H1 (cell line): ENCODE data around the gene CAPN7. TPM values are rescaled to one million over a fixed set of nuclear protein-coding genes. Genes with fewer than 3 reads are reported as not detected.

ENCODE experiments used
- CTCF ChIA-PET: fragments of 300-600 bp; sonication (Branson Sonifier 250); formaldehyde crosslinking; loops from one replicate; lab custom pipeline; 2021; ENCODE audit not compliant: partially characterized antibody; lab: Charles Lee
- POLR2A ChIA-PET: fragments of 300-600 bp; sonication (Branson Sonifier 250); formaldehyde crosslinking; loops from one replicate; lab custom pipeline; 2021; ENCODE audit warnings: inconsistent platforms; ENCODE audit not compliant: partially characterized antibody; lab: Charles Lee
- DNase-seq, 2 experiments: peaks; one replicate each; pipeline versions ENCODE4 v3.0.0 to v3.0.0-alpha.2; 2010 to 2022; ENCODE audit warnings: low spot score in 2 of 2, low read depth in 1 of 2, mixed read lengths in 1 of 2
- FAIRE-seq: peaks from 2 replicates; lab custom pipeline; 2011; peaks lifted over from hg19 to GRCh38; lab: Jason Lieb, UNC
- H2AFZ ChIP-seq: 2 replicates; pipeline ENCODE4 v1.8.1; 2012; ENCODE audit warnings: low read length, inconsistent platforms
- H2AK5ac ChIP-seq: 2 replicates; pipeline ENCODE4 v1.6.1; 2013; ENCODE audit warnings: low read depth, low read length
- H2BK120ac ChIP-seq: replicated peaks from 2 replicates; pipeline ENCODE3; 2013; ENCODE audit warnings: low read depth, low read length, inconsistent platforms
- H2BK12ac ChIP-seq: 2 replicates; pipeline ENCODE4 v1.6.1; 2013; ENCODE audit warnings: low read depth, low read length
- H2BK15ac ChIP-seq: 2 replicates; pipeline ENCODE4 v1.6.1; 2013; ENCODE audit warnings: low read length
- H2BK20ac ChIP-seq: 2 replicates; pipeline ENCODE4 v1.6.1; 2013; ENCODE audit warnings: low read length
- H2BK5ac ChIP-seq: 2 replicates; pipeline ENCODE4 v1.6.1; 2013; ENCODE audit warnings: low read depth, low read length
- H3K14ac ChIP-seq: 2 replicates; pipeline ENCODE4 v1.6.1; 2013; ENCODE audit warnings: inconsistent platforms; ENCODE audit not compliant: insufficient read length
- H3K18ac ChIP-seq: 2 replicates; pipeline ENCODE4 v1.6.1; 2013; ENCODE audit warnings: low read length; ENCODE audit errors: extremely low read depth
- H3K23ac ChIP-seq: 2 replicates; pipeline ENCODE4 v1.6.1; 2013; ENCODE audit warnings: inconsistent platforms; ENCODE audit not compliant: insufficient read length
- H3K23me2 ChIP-seq: 2 replicates; pipeline ENCODE4 v1.6.1; 2013; ENCODE audit warnings: low read depth, low read length
- H3K27ac ChIP-seq: 2 replicates; pipeline ENCODE4 v1.6.1; 2011; ENCODE audit warnings: low read depth, low read length, inconsistent platforms
- H3K27me3 ChIP-seq, 4 experiments: replicated peaks in 1 of 4; 1 replicate in 1 of 4; 2 replicates in 3 of 4; pipeline versions ENCODE4 v1.6.1 to v1.8.1; 2011 to 2013; ENCODE audit warnings: low read length in 3 of 4, mild to moderate bottlenecking in 3 of 4, inconsistent platforms in 2 of 4, mixed read lengths in 2 of 4, moderate library complexity in 1 of 4; ENCODE audit not compliant: control insufficient read depth in 3 of 4, insufficient read depth in 3 of 4; ENCODE audit errors: extremely low read depth in 1 of 4
- H3K36me3 ChIP-seq, 4 experiments: 2 replicates each; pipeline versions ENCODE4 v1.6.1 to v1.8.1; 2011 to 2013; ENCODE audit warnings: mild to moderate bottlenecking in 4 of 4, low read length in 3 of 4, moderate library complexity in 2 of 4, control low read depth in 1 of 4, inconsistent platforms in 1 of 4; ENCODE audit not compliant: insufficient read depth in 4 of 4, control insufficient read depth in 2 of 4
- H3K4ac ChIP-seq: replicated peaks from 2 replicates; pipeline ENCODE3; 2013; ENCODE audit warnings: low read length, low read depth, mixed read lengths, inconsistent platforms; ENCODE audit not compliant: insufficient read length
- H3K4me1 ChIP-seq, 4 experiments: replicated peaks in 1 of 4; 1 replicate in 1 of 4; 2 replicates in 3 of 4; pipeline versions ENCODE4 v1.6.1 to v1.8.1; 2011 to 2013; ENCODE audit warnings: low read length in 3 of 4, inconsistent platforms in 2 of 4, mixed read lengths in 1 of 4; ENCODE audit not compliant: insufficient read depth in 4 of 4, control insufficient read depth in 3 of 4
- H3K4me2 ChIP-seq, 2 experiments: 2 replicates each; pipeline versions ENCODE4 v1.6.1 to v1.8.1; 2011 to 2013; ENCODE audit warnings: low read depth in 2 of 2, low read length in 2 of 2, control low read depth in 1 of 2, inconsistent platforms in 1 of 2, mild to moderate bottlenecking in 1 of 2; ENCODE audit not compliant: insufficient read depth in 1 of 2
- H3K4me3 ChIP-seq, 4 experiments: fragments of 200-600, 300-600 bp in 1 of 4; sonication (generic), shearing (Covaris generic), sonication (Bioruptor Twin) in 1 of 4; 2 replicates each; pipeline versions ENCODE4 v1.5.1 to v1.8.1; 2011 to 2016; ENCODE audit warnings: low read length in 4 of 4, low read depth in 3 of 4, control low read depth in 2 of 4, inconsistent platforms in 2 of 4, mild to moderate bottlenecking in 2 of 4, mixed read lengths in 1 of 4, moderate library complexity in 1 of 4; ENCODE audit not compliant: insufficient read depth in 2 of 4; ENCODE audit errors: extremely low read depth in 1 of 4
- H3K56ac ChIP-seq: replicated peaks from 2 replicates; pipeline ENCODE3; 2013; ENCODE audit warnings: low read depth, mild to moderate bottlenecking, mixed read lengths, low read length, inconsistent platforms; ENCODE audit not compliant: insufficient read length
- H3K79me1 ChIP-seq: 2 replicates; pipeline ENCODE4 v1.6.1; 2013; ENCODE audit warnings: low read depth, low read length, control low read depth
- H3K79me2 ChIP-seq, 2 experiments: 2 replicates each; pipeline versions ENCODE4 v1.6.1 to v1.8.1; 2012 to 2013; ENCODE audit warnings: low read length in 2 of 2, mild to moderate bottlenecking in 2 of 2, inconsistent platforms in 1 of 2; ENCODE audit not compliant: insufficient read depth in 2 of 2, control insufficient read depth in 1 of 2
- H3K9ac ChIP-seq, 4 experiments: replicated peaks in 1 of 4; 1 replicate in 1 of 4; 2 replicates in 3 of 4; pipeline versions ENCODE4 v1.6.1 to v1.8.1; 2011 to 2013; ENCODE audit warnings: low read depth in 3 of 4, low read length in 3 of 4, control low read depth in 2 of 4, mild to moderate bottlenecking in 2 of 4, moderate library complexity in 2 of 4, inconsistent platforms in 1 of 4; ENCODE audit errors: extremely low read depth in 1 of 4
- H3K9me3 ChIP-seq, 2 experiments: 2 replicates each; pipeline versions ENCODE4 v1.6.1 to v1.8.1; 2012 to 2013; ENCODE audit warnings: mild to moderate bottlenecking in 2 of 2, moderate library complexity in 2 of 2, control low read depth in 1 of 2, inconsistent platforms in 1 of 2, low read depth in 1 of 2, low read length in 1 of 2, mixed read lengths in 1 of 2; ENCODE audit not compliant: insufficient read depth in 2 of 2
- H4K20me1 ChIP-seq, 2 experiments: replicated peaks in 1 of 2; 2 replicates each; pipeline versions ENCODE3 to v1.8.1; 2011 to 2013; ENCODE audit warnings: inconsistent platforms in 2 of 2, low read length in 2 of 2, mild to moderate bottlenecking in 1 of 2; ENCODE audit not compliant: insufficient read depth in 2 of 2, control insufficient read depth in 1 of 2
- H4K5ac ChIP-seq: 2 replicates; pipeline ENCODE4 v1.6.1; 2013; ENCODE audit warnings: low read length, low read depth, mixed read lengths, inconsistent platforms; ENCODE audit not compliant: insufficient read length
- H4K8ac ChIP-seq: 2 replicates; pipeline ENCODE4 v1.8.0; 2013; ENCODE audit warnings: mild to moderate bottlenecking, moderate library complexity, low read length, inconsistent platforms; ENCODE audit not compliant: insufficient read depth; ENCODE audit errors: extremely low read depth
- H4K91ac ChIP-seq: replicated peaks from 2 replicates; pipeline ENCODE3; 2013; ENCODE audit warnings: low read length, mixed read lengths, inconsistent platforms; ENCODE audit not compliant: insufficient read length
- EGR1 ChIP-seq: IDR thresholded peaks from 2 replicates; pipeline ENCODE4 v1.6.1; 2011; ENCODE audit warnings: low read depth, low read length, borderline replicate concordance
- NANOG ChIP-seq: IDR thresholded peaks from 2 replicates; pipeline ENCODE4 v1.6.1; 2011; ENCODE audit warnings: low read length, low read depth, mild to moderate bottlenecking, inconsistent platforms; ENCODE audit not compliant: insufficient read depth, poor library complexity, severe bottlenecking
- POLR2A ChIP-seq, 2 experiments: IDR thresholded peaks; 1 replicate in 1 of 2; 2 replicates in 1 of 2; pipeline ENCODE4 v1.6.1; 2011; ENCODE audit warnings: low read depth in 2 of 2, low read length in 2 of 2, mild to moderate bottlenecking in 2 of 2; ENCODE audit errors: control extremely low read depth in 1 of 2
- TAF7 ChIP-seq: optimal IDR thresholded peaks from 2 replicates; pipeline ENCODE3; 2011; ENCODE audit warnings: low read depth, mild to moderate bottlenecking, inconsistent platforms, low read length, moderate library complexity, borderline replicate concordance
- USF2 ChIP-seq: IDR thresholded peaks from 2 replicates; pipeline ENCODE4 v1.6.1; 2011; ENCODE audit warnings: low read length, improper control_type of control experiment
- WGBS, 2 experiments: shearing (Covaris generic) in 1 of 2; methylation state at CpG; one replicate each; pipeline versions ENCODE4 v1.1.6 to v1.1.7; 2013 to 2015; ENCODE audit warnings: low lambda C conversion rate in 2 of 2, mixed read lengths in 2 of 2, inconsistent platforms in 1 of 2, low coverage in 1 of 2, missing lambda C conversion rate in 1 of 2; ENCODE audit not compliant: insufficient replicate concordance in 2 of 2, insufficient coverage in 1 of 2, insufficient read length in 1 of 2; ENCODE audit errors: extremely low coverage in 1 of 2, missing lambda C conversion rate in 1 of 2; 5-methylcytosine and 5-hydroxymethylcytosine counted together
- polyA plus RNA-seq, 7 experiments: library from polyadenylated mRNA; depleted of rRNA in 3 of 7; stranded (reverse) in 5 of 7; unstranded in 2 of 7; fragments of >200 nt in 5 of 7; fragments of 200-250 nt in 2 of 7; gene quantifications; 1 replicate in 5 of 7; 2 replicates in 1 of 7; 4 replicates in 1 of 7; pipeline versions ENCODE4 v1.2.1 to v1.2.3, GENCODE V29; 2011 to 2013; ENCODE audit warnings: missing spikeins in 2 of 7, mixed read lengths in 2 of 7
- total RNA-seq: library from RNA; stranded (reverse); fragmentation: NEBNext Ultra II Directional; extraction: Animal tissue kit (Norgen Biotek cat#: 25700); gene quantifications from 2 replicates; pipeline ENCODE4 v1.2.1, GENCODE V29; 2021

CAPN7 gene
- total and polyA plus RNA-seq, 2 of the 8 experiments (the other 6 are each of a cell fraction or from before 2014, with no cell fraction given): 5.3 to 13.2 TPM

GRCh38 chr3:15280853-15281532 lies 74.9 kb downstream of the CAPN7 start:
- no peak overlapping the region for H2BK120ac ChIP-seq
- ChIA-PET POLR2A (interaction anchor here (1.9 kb wide), 1 partner anchor 12 kb away, joined by 4 read pairs; no protein-coding TSS in a partner anchor), CTCF (interaction anchor here (0.6 to 13.8 kb wide), 16 partner anchors 8 to 142 kb away, joined by 3 to 180 read pairs (median 4); partner anchors contain the start of gene SH3BP5)
- no peak overlapping the region; the same call in 1 of the 2 replicates for H4K8ac ChIP-seq
- no peak overlapping the region for H2AK5ac ChIP-seq
- H3K36me3 ChIP-seq: no peaks in the 10 kb centered on the region
- peaks cover 0 to 16% (median 5%) of the 10 kb centered on the region in 4 experiments; a peak in 4 of 7 replicates for H3K4me1 ChIP-seq
- peaks cover 2 to 8% of the 10 kb centered on the region in 2 experiments for H4K20me1 ChIP-seq
- H3K4me2 ChIP-seq: no peak overlapping the region
- H3K27me3 ChIP-seq: no peaks in the 10 kb centered on the region
- no peaks in the 10 kb centered on the region for H3K79me2 ChIP-seq
- no peak overlapping the region for H4K91ac ChIP-seq
- no peaks in the 10 kb centered on the region for H3K9me3 ChIP-seq
- WGBS, 2 experiments: 91% methylated on average over 10 of the region's 10 CpGs; no CpG with 5 or more reads in 1 of the 2 experiments
- H2BK20ac ChIP-seq: no peak overlapping the region
- TF ChIP-seq POLR2A (IDR thresholded peaks at IDR 0.05; ENCODE audit: control extremely low read depth in 1 of 2, low read depth in 2 of 2, low read length in 2 of 2) (no peak), NANOG (no peak), TAF7 (no peak), EGR1 (no peak), USF2 (no peak)
- H4K5ac ChIP-seq: no peak overlapping the region
- H3K4ac ChIP-seq: no peak overlapping the region
- no peak overlapping the region for H3K27ac ChIP-seq
- H3K23me2 ChIP-seq: no peaks in the 10 kb centered on the region
- H2BK15ac ChIP-seq: no peak overlapping the region
- peaks cover 3% of the 10 kb centered on the region for H3K79me1 ChIP-seq
- H3K23ac ChIP-seq: no peak overlapping the region
- no peak overlapping the region for H3K56ac ChIP-seq
- H3K14ac ChIP-seq: no peak overlapping the region
- 0 out of 2 replicates have a peak overlapping the region, but pooled peaks have one; percentile 17 for H2BK12ac ChIP-seq
- H3K4me3 ChIP-seq: no peak overlapping the region
- no peak overlapping the region for H3K18ac ChIP-seq
- no peak overlapping the region for H2BK5ac ChIP-seq
- no peak overlapping the region for H2AFZ ChIP-seq
- no peak overlapping the region for H3K9ac ChIP-seq
- DNase-seq (no peak), FAIRE-seq (no peak)
